BLaER1 (cell line): ENCODE data around the gene FTO.

ENCODE experiments used
- H3K27ac ChIP-seq: shearing (Covaris generic); formaldehyde crosslinking; 2 replicates; pipeline ENCODE4 v1.8.1; 2022
- H3K27me3 ChIP-seq: shearing (Covaris generic); formaldehyde crosslinking; 2 replicates; pipeline ENCODE4 v1.8.1; 2022
- H3K36me3 ChIP-seq: shearing (Covaris generic); formaldehyde crosslinking; 2 replicates; pipeline ENCODE4 v1.8.1; 2022
- H3K4me1 ChIP-seq: shearing (Covaris generic); formaldehyde crosslinking; 2 replicates; pipeline ENCODE4 v1.8.1; 2022
- H3K4me2 ChIP-seq: shearing (Covaris generic); formaldehyde crosslinking; 2 replicates; pipeline ENCODE4 v1.8.1; 2022
- H3K4me3 ChIP-seq: shearing (Covaris generic); formaldehyde crosslinking; 2 replicates; pipeline ENCODE4 v1.8.1; 2022
- H3K9ac ChIP-seq: shearing (Covaris generic); formaldehyde crosslinking; 2 replicates; pipeline ENCODE4 v1.8.1; 2022
- H3K9me3 ChIP-seq: shearing (Covaris generic); formaldehyde crosslinking; 2 replicates; pipeline ENCODE4 v1.8.1; 2022
- H4K20me1 ChIP-seq: shearing (Covaris generic); formaldehyde crosslinking; 2 replicates; pipeline ENCODE4 v1.8.1; 2022
- Cebpa-rat ChIP-seq: shearing (Covaris generic); IDR thresholded peaks from 2 replicates; pipeline ENCODE4 v1.8.1; 2022

Gene FTO

DNA sequence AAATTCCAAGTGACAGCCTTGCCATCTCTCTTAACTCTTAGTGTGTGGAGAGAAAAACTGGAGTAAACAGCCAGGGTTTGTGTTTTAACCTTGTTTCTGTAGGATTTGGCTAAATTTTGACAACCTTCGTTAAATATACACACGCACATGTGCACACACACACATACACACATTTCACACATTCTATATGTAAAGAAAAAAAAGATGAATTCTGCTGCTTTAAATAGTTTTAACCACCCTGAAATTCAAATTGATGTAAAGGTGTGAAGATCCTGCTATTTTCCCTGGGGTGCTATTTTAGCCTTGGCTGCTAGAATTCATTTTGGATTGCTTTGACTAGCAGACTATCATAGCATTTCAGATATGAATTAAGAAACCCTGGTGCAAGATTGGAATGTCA, 191.9 kb downstream of the FTO start:
- Histone ChIP-seq H3K27me3 (no peaks in the 10 kb centered on the region), H3K4me1 (peaks cover 9% of the 10 kb centered on the region), H3K4me3 (no peak overlapping the region)

DNA sequence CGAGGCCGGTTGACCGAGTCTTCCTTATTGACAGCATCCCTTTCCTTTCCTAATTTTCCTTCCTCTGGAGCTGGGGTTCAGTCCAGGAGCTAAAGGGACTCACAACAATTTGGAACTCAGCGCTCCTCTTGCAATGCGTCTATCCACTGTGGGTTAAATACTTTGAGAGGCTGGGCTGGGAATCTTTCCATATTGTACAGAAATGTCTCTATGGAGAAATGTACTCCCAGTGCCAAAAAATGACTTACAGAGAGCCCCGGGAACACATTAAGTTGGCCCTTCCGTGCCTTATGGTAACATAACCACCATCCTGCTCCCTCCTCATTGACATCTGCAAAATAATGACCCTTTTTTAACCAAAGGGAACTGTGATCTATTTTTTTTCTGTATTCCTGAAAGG, 192.8 kb downstream of the FTO start:
- TF ChIP-seq Cebpa-rat, result no peak
- Histone ChIP-seq H3K27ac (no peak overlapping the region), H3K36me3 (0 out of 2 replicates have a peak, but pooled peaks cover 5% of the 10 kb centered on the region), H3K9ac (no peak overlapping the region), H3K4me2 (no peak overlapping the region), H3K4me1 (peaks cover 9% of the 10 kb centered on the region), H3K9me3 (no peaks in the 10 kb centered on the region), H3K27me3 (no peaks in the 10 kb centered on the region), H3K4me3 (no peak overlapping the region), H4K20me1 (no peaks in the 10 kb centered on the region)

More for the DNA sequence above, 191.9 kb downstream of the FTO start:
- H4K20me1 ChIP-seq, result no peaks in the 10 kb centered on the region
- no peaks in the 10 kb centered on the region for H3K36me3 ChIP-seq
- H3K9ac ChIP-seq, result no peak overlapping the region
- no peaks in the 10 kb centered on the region for H3K9me3 ChIP-seq
- TF ChIP-seq Cebpa-rat, result no peak
- no peak overlapping the region for H3K4me2 ChIP-seq
- no peak overlapping the region for H3K27ac ChIP-seq

DNA sequence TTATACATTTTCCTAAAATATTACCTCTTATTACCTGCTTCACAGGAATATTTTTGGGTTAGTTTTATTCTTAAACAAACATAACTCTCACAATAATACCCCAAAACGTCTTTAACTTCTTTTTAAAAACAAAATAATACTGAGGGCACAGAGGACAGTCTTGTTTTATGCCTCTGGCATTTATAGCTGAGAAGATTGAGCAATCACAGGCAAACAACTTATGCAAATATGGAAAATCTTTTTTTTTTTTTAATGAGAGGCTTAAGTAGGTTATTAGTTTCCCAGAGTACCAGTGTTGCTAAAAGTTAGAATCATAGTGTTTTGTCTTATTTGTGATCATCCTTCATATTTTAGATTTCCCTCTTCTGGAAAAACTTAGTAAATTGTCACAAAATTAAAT, 195.0 kb downstream of the FTO start:
- Histone ChIP-seq H4K20me1 (no peaks in the 10 kb centered on the region), H3K36me3 (0 out of 2 replicates have a peak, but pooled peaks cover 14% of the 10 kb centered on the region), H3K9ac (no peak overlapping the region), H3K27me3 (no peaks in the 10 kb centered on the region), H3K27ac (no peak overlapping the region), H3K4me3 (no peak overlapping the region), H3K4me1 (peaks cover 9% of the 10 kb centered on the region), H3K4me2 (no peak overlapping the region), H3K9me3 (no peaks in the 10 kb centered on the region)
- TF ChIP-seq Cebpa-rat, result no peak

DNA sequence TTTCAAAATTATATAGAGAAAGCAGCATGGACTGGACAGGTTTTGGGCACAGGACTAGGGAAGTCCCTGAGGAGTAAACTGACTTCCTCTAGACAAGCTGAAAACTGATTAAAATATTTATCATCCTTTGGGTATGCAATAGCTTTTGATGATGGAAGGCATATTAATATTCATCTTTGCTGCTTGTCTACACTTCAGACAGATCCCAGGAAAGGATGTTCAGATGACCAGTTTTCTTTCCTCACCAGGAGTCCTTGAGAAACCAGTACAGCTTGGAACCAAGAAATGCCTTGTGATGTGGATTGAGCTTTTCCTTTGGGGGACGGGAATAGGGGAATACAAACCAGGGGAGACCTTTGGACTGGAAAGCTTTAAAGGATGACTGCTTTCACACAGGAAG, 195.5 kb downstream of the FTO start:
- Histone ChIP-seq H3K27me3 (no peaks in the 10 kb centered on the region), H4K20me1 (no peaks in the 10 kb centered on the region), H3K9me3 (no peaks in the 10 kb centered on the region), H3K27ac (no peak overlapping the region), H3K9ac (no peak overlapping the region), H3K4me3 (no peak overlapping the region), H3K36me3 (0 out of 2 replicates have a peak, but pooled peaks cover 18% of the 10 kb centered on the region), H3K4me1 (peaks cover 12% of the 10 kb centered on the region), H3K4me2 (peak overlapping the region; percentile 12; the same call in 1 of the 2 replicates)
- no peak for TF ChIP-seq Cebpa-rat

DNA sequence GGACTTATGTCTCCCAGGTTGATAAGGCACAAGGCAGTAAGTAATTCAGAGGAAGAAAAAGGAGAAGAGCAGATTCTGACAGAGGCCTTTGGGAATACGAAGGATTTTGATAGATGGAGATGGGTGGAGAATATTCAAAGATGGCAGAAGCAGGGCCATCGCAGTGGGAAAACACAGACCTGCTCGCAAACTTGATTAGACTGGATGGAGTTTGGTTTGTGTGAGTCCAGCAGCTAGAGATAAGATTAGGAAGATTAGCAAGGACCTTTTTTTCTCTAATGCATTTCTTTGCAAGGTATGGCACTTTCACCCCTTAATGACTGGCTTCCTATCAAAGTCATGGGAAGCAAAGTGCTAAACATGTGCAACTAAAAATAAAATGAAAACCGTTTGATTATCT, 196.7 kb downstream of the FTO start:
- no peaks in the 10 kb centered on the region for H4K20me1 ChIP-seq
- H3K27me3 ChIP-seq, result no peaks in the 10 kb centered on the region
- no peaks in the 10 kb centered on the region for H3K9me3 ChIP-seq
- H3K9ac ChIP-seq, result no peak overlapping the region
- H3K4me1 ChIP-seq, result peaks cover 20% of the 10 kb centered on the region
- H3K4me2 ChIP-seq, result no peak overlapping the region
- H3K36me3 ChIP-seq, result 0 out of 2 replicates have a peak, but pooled peaks cover 18% of the 10 kb centered on the region
- no peak overlapping the region for H3K27ac ChIP-seq
- TF ChIP-seq Cebpa-rat, result no peak
- H3K4me3 ChIP-seq, result no peak overlapping the region

DNA sequence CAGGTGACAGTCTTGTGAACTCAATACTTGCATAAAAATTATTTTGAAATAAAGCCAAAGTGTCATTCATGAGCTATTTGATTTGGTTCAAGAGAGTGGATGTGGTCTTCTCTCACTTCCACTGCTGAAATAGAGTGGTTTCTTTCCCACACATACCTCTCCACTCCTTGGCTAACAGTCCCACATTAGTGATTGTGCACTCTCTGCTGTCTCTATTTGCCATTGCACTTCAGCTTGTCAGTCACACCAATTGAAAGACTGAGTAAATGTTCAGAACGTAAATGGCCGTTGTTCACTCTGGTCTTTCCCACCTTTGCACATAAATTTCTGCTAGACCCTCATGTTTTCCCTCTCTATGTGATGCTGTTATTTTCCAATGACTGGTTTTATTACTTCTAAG, 197.5 kb downstream of the FTO start:
- H3K9me3 ChIP-seq, result no peaks in the 10 kb centered on the region
- H3K4me2 ChIP-seq, result no peak overlapping the region
- TF ChIP-seq Cebpa-rat, result no peak
- H3K27me3 ChIP-seq, result no peaks in the 10 kb centered on the region
- no peaks in the 10 kb centered on the region for H4K20me1 ChIP-seq
- H3K4me3 ChIP-seq, result no peak overlapping the region
- H3K27ac ChIP-seq, result no peak overlapping the region
- peaks cover 20% of the 10 kb centered on the region for H3K4me1 ChIP-seq
- no peak overlapping the region for H3K9ac ChIP-seq
- H3K36me3 ChIP-seq, result 0 out of 2 replicates have a peak, but pooled peaks cover 18% of the 10 kb centered on the region

DNA sequence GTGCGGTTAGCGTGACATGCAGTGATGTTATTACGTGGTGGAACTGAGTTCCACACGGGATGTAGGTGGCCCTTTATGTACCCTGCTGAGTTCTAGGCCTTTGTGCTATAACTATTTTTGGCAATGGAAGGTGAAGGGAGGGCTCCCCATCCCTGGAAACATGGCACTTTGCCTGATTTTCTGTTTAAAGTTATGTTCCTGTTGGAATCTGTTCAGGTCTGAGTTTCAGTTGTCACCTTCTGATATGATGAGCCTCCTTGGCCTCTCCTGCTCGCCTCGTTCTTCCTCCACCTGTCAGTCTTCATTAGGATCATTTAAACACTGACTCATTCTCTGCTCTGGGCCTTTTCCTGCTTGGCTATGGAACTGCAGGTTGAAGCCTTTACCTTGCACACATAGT, 200.6 kb downstream of the FTO start:
- no peak for TF ChIP-seq Cebpa-rat
- Histone ChIP-seq H3K4me2 (peak overlapping the region; percentile 20; the same call in 1 of the 2 replicates), H3K4me1 (peaks cover 16% of the 10 kb centered on the region), H3K9ac (no peak overlapping the region), H3K36me3 (peaks cover 18% of the 10 kb centered on the region; the same call in 1 of the 2 replicates), H4K20me1 (no peaks in the 10 kb centered on the region), H3K4me3 (no peak overlapping the region), H3K27ac (no peak overlapping the region), H3K9me3 (no peaks in the 10 kb centered on the region), H3K27me3 (no peaks in the 10 kb centered on the region)

DNA sequence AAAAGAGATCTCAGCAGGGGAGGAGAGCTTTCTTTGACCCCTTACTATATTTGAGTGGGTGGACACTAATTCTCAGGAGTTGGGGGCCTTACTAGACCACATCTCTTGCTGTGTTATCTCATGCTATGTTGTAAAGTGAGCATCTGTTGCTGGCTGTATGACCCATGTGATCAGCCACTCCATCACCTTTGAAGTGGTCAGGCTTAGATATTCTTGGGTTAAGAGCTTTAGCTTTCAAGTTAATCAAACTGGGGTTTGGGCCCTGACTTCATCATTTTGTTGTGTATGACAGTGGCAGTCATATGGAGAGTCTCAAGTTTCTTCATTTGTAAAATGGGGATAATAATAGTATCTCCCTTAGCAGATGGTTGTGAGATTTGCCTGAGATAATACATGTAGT, 201.1 kb downstream of the FTO start:
- Histone ChIP-seq H3K4me1 (peaks cover 11% of the 10 kb centered on the region; the same call in 1 of the 2 replicates), H3K4me3 (no peak overlapping the region), H3K4me2 (peak overlapping the region; percentile 20; the same call in 1 of the 2 replicates), H4K20me1 (no peaks in the 10 kb centered on the region), H3K27ac (no peak overlapping the region), H3K9me3 (no peaks in the 10 kb centered on the region), H3K27me3 (no peaks in the 10 kb centered on the region), H3K36me3 (peaks cover 18% of the 10 kb centered on the region; the same call in 1 of the 2 replicates), H3K9ac (no peak overlapping the region)
- TF ChIP-seq Cebpa-rat, result no peak

DNA sequence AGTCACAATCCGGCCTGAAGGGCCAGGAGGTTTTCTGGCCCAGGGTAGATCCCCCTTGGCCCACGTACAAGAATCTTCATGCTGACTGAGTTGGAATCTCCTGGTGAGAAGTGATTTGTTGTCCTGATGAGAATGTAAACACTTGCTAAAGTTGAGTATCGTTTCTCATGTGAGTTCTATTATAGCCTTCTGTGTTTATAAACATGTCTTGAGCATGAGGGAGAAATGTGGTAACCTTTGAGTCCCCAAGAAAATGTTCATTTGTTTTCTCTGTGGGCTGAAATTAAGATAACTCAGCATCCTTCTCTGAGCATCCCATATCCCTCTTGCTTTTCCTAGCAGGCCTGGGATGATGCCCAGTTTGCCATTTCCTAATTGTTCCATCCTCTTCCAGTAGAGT, 204.8 kb downstream of the FTO start:
- no peaks in the 10 kb centered on the region for H3K9me3 ChIP-seq
- H3K4me3 ChIP-seq, result no peak overlapping the region
- H3K4me1 ChIP-seq, result peaks cover 38% of the 10 kb centered on the region
- no peak for TF ChIP-seq Cebpa-rat
- no peaks in the 10 kb centered on the region for H3K27me3 ChIP-seq
- no peak overlapping the region for H3K4me2 ChIP-seq
- no peak overlapping the region for H3K27ac ChIP-seq
- peaks cover 4% of the 10 kb centered on the region; the same call in 1 of the 2 replicates for H3K36me3 ChIP-seq
- peaks cover 28% of the 10 kb centered on the region; the same call in 1 of the 2 replicates for H4K20me1 ChIP-seq
- no peak overlapping the region for H3K9ac ChIP-seq

DNA sequence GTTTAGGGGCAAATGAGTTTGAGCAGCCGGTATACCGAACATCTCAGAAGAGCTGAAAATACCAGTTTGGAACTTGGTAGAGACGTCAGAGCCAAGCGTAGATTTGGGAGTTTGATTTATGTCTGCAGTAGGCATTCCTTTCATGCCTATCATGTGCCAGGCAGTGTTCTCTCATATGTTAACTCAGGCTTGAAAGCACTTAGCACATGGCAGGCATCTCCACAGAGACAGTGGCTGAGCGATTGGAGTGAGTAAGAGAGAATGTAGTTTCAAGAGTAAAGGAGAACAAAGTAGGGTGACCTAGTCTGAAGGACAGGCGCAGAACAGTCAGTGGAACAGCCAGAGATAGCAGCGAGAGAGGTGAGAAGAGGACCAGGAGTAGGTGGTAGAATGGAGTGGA, 207.0 kb downstream of the FTO start:
- no peak for TF ChIP-seq Cebpa-rat

DNA sequence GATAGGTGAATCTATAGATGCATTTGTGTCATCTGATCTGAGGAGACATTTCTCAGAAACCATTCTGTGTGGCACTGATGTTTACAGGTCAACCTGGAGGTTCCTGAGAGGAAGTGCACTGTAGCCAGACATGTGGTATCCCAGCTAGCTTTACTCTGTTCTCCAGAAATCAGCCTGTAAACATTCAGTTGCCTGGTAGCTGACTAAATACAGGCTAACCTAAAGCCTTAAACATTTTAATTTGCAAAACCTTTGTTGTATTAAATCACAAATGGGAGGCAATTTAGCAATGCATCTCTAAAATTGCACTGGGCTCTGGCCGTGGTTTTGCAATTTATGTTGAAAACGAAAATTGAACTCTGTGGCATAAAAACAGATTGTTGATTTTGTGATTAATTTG, 207.6 kb downstream of the FTO start:
- Histone ChIP-seq H3K27me3 (no peaks in the 10 kb centered on the region), H4K20me1 (peaks cover 39% of the 10 kb centered on the region; the same call in 1 of the 2 replicates), H3K9me3 (no peaks in the 10 kb centered on the region), H3K36me3 (no peaks in the 10 kb centered on the region; the same call in 1 of the 2 replicates), H3K4me1 (peaks cover 39% of the 10 kb centered on the region), H3K4me3 (no peak overlapping the region), H3K9ac (no peak overlapping the region), H3K4me2 (peak overlapping the region; percentile 72), H3K27ac (no peak overlapping the region)
- TF ChIP-seq Cebpa-rat, result no peak

More for the DNA sequence above, 207.0 kb downstream of the FTO start:
- Histone ChIP-seq H4K20me1 (peaks cover 39% of the 10 kb centered on the region; the same call in 1 of the 2 replicates), H3K9me3 (no peaks in the 10 kb centered on the region), H3K4me1 (peaks cover 39% of the 10 kb centered on the region), H3K4me2 (no peak overlapping the region), H3K27me3 (no peaks in the 10 kb centered on the region), H3K4me3 (no peak overlapping the region), H3K27ac (no peak overlapping the region), H3K36me3 (no peaks in the 10 kb centered on the region; the same call in 1 of the 2 replicates), H3K9ac (no peak overlapping the region)
